HEK293T (cell line): ENCODE measurements around the gene ALDOC.

Experiments used
- ARNT ChIP-seq: fragments of 450-650 bp; IDR thresholded peaks from 2 replicates; pipeline ENCODE4 v1.6.1; 2017; ENCODE audit warnings: mild to moderate bottlenecking
- BHLHE40 ChIP-seq: fragments of 450-650 bp; IDR thresholded peaks from 2 replicates; pipeline ENCODE4 v1.6.1; 2016; ENCODE audit warnings: mild to moderate bottlenecking, moderate library complexity, borderline replicate concordance
- ELF4 ChIP-seq: fragments of 450-650 bp; IDR thresholded peaks from 2 replicates; pipeline ENCODE4 v1.6.1; 2017; ENCODE audit warnings: antibody characterized with exemption
- FOXA1 ChIP-seq: fragments of 450-650 bp; IDR thresholded peaks from 2 replicates; pipeline ENCODE4 v1.6.1; 2016; ENCODE audit warnings: mild to moderate bottlenecking
- FOXK2 ChIP-seq: fragments of 450-650 bp; IDR thresholded peaks from 2 replicates; pipeline ENCODE4 v1.6.1; 2016; ENCODE audit warnings: mild to moderate bottlenecking
- HDGF ChIP-seq: fragments of 450-650 bp; IDR thresholded peaks from 2 replicates; pipeline ENCODE4 v1.6.1; 2017; ENCODE audit warnings: antibody characterized with exemption, borderline replicate concordance
- LEF1 ChIP-seq: fragments of 450-650 bp; IDR thresholded peaks from 2 replicates; pipeline ENCODE4 v1.6.1; 2017; ENCODE audit warnings: mild to moderate bottlenecking, borderline replicate concordance
- NFRKB ChIP-seq: fragments of 450-650 bp; IDR thresholded peaks from 2 replicates; pipeline ENCODE4 v1.6.1; 2016; ENCODE audit warnings: mild to moderate bottlenecking, moderate library complexity
- SP1 ChIP-seq: fragments of 450-650 bp; IDR thresholded peaks from 2 replicates; pipeline ENCODE4 v1.6.1; 2017
- SUZ12 ChIP-seq: fragments of 450-650 bp; IDR thresholded peaks from 2 replicates; pipeline ENCODE4 v1.6.1; 2016; ENCODE audit warnings: mild to moderate bottlenecking
- TARDBP ChIP-seq: fragments of 450-650 bp; IDR thresholded peaks from 2 replicates; pipeline ENCODE4 v1.6.1; 2016
- TF ChIP-seq, protein P1 (sequence below): fragments of 450-650 bp; IDR thresholded peaks from 2 replicates; pipeline ENCODE4 v1.6.1; 2016

DNA sequence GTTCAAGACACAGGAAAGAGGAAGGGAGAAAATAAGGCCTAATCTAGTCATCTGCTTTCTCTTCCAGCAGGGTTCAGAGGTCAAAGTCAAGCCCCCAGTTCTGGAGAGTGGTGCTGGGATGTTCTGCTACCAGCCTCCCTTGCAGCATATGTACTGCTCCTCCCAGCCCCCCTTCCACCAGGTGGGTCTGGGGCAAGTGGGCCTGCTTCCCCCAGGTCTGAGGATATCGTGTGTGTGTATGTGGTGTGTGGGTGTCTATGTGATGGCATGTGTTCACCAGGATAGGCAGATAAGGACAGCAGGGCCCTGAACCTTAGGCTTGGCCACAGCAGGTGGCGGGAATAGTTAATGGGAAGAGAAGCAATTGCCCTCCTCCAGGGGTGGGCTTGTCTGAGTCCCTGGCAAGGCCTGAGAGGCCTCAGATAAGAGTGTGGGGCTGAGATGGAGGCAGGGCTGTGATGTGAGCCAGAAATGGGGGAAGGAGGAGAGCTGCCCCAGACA is 49.5 kb downstream of the ALDOC start:
- TF ChIP-seq BHLHE40 (no peak), NFRKB (no peak), SUZ12 (no peak), ELF4 (no peak), LEF1 (no peak), TARDBP (no peak), ARNT (no peak), HDGF (no peak), FOXK2 (no peak), SP1 (no peak), FOXA1 (no peak)
- TF ChIP-seq, protein P1, sequence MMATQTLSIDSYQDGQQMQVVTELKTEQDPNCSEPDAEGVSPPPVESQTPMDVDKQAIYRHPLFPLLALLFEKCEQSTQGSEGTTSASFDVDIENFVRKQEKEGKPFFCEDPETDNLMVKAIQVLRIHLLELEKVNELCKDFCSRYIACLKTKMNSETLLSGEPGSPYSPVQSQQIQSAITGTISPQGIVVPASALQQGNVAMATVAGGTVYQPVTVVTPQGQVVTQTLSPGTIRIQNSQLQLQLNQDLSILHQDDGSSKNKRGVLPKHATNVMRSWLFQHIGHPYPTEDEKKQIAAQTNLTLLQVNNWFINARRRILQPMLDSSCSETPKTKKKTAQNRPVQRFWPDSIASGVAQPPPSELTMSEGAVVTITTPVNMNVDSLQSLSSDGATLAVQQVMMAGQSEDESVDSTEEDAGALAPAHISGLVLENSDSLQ = no peak
